Urinary bladder (tissue), 4 donors: ENCODE measurements around the gene ZNF670. TPM values are rescaled to one million over a fixed set of nuclear protein-coding genes. Genes with fewer than 3 reads are reported as not detected.
A peak's percentile ranks its signal among the peaks of the same experiment; 100 is the strongest.

ENCODE experiments used
- DNase-seq: peaks from one replicate; pipeline ENCODE4 v3.0.0-alpha.2; 2015; ENCODE audit errors: extremely low spot score
- H3K27ac ChIP-seq: one replicate; pipeline ENCODE4 v1.5.1; 2013; ENCODE audit warnings: low read depth, mild to moderate bottlenecking, moderate library complexity
- H3K36me3 ChIP-seq: one replicate; pipeline ENCODE4 v1.6.1; 2013; ENCODE audit warnings: mild to moderate bottlenecking, moderate library complexity; ENCODE audit not compliant: insufficient read depth
- H3K4me1 ChIP-seq: one replicate; pipeline ENCODE4 v1.6.1; 2013; ENCODE audit warnings: mild to moderate bottlenecking, moderate library complexity; ENCODE audit not compliant: insufficient read depth
- H3K4me3 ChIP-seq: one replicate; pipeline ENCODE4 v1.5.1; 2013; ENCODE audit warnings: low read depth, low read length
- WGBS: extraction: QIAGEN DNeasy Blood & Tissue Kit; methylation state at CpG from one replicate; pipeline ENCODE4 v1.1.7; 2013; 5-methylcytosine and 5-hydroxymethylcytosine counted together
- polyA plus RNA-seq: library from polyadenylated mRNA; stranded (reverse); fragments of 200-250 nt; gene quantifications from one replicate; pipeline ENCODE4 v1.2.3, GENCODE V29; 2013
- total RNA-seq: library from RNA; depleted of rRNA; stranded (reverse); fragments of >200 nt; gene quantifications from one replicate; pipeline ENCODE4 v1.2.3, GENCODE V29; 2014
- donor health status: healthy with polysubstance abuse.
- donor health status: healthy.

Gene ZNF670
- total and polyA plus RNA-seq, 2 donors = 3.0 to 8.7 TPM

- Histone ChIP-seq H3K36me3 (no peaks in the 10 kb centered on the region), H3K4me3 (no peak overlapping the region), H3K4me1 (no peaks in the 10 kb centered on the region), H3K27ac (no peak overlapping the region)
- 70% methylated on average over 5 of the region's 5 CpGs for WGBS
- no peak for DNase-seq
These were observed 34.5 kb upstream of the ZNF670 start for GRCh38 chr1:247113094-247113497.

DNA sequence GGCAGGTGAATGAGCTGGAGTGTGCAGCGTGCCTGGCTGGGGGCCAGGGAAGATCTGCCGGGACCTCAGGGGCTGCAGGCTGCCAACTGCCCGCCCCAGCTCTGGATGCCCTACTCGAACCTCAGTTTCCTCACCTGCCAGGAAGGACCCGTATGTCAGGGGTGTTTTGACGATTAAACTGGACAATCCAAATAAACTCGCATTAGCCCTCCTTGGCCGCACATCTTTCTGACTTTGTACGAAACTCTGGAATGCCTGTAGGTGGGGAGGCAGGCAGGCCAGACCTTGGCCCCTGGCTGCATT, 33.8 kb upstream of the ZNF670 start:
- Histone ChIP-seq H3K36me3 (no peaks in the 10 kb centered on the region), H3K27ac (no peak overlapping the region), H3K4me3 (peak overlapping the region; percentile 82), H3K4me1 (no peaks in the 10 kb centered on the region)
- no peak for DNase-seq
- WGBS = 40% methylated on average over 9 of the region's 9 CpGs

DNA sequence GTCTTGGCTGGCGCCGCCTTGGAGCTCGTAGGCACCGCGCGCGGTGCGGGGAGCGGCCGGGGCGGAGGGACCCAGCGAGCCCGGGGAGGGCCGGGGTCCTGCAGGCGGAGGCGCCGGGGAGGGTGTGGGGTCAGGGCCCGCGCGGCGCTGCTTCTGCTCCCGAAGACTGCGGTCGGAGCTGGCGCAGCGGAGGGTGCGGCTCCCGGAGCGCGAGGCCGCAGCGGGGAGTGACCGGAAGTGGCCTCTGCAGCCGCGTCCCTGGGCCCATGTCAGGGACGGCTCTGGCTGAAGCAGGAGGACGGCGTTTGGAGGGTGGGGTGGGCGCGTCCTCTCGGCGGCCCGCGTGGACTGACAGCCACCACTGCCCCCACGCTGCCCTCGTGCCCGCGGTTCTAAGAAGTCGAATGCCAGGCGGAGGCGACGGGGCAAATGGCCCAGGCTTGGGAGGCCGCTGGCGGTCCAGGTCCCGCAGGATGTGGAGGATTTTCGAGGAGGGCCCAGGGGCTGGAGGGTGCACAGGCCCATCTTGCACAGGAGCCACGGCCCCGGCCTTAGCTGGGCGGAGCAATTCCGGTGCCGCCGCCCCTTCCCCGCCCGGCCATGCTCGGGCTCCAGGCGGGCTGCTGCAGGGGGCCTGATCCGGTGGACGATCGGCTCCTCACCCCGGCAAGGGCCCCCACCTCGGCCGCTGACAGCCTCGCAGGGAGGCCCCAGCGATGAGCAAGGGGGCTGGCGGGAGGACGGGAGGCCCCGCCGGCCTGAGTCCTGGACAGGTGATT, 33.3 kb upstream of the ZNF670 start:
- DNase-seq = no peak
- Histone ChIP-seq H3K4me3 (peak overlapping the region; percentile 82), H3K27ac (peak overlapping the region; percentile 81), H3K36me3 (no peaks in the 10 kb centered on the region), H3K4me1 (no peaks in the 10 kb centered on the region)
- WGBS = 2% methylated on average over 78 of the region's 78 CpGs

- DNase-seq = no peak
- whole genome bisulfite sequencing = 2% methylated on average over 62 of the region's 62 CpGs
- no peaks in the 10 kb centered on the region for H3K4me1 ChIP-seq
- no peaks in the 10 kb centered on the region for H3K36me3 ChIP-seq
- peak overlapping the region; percentile 81 for H3K27ac ChIP-seq
- peak overlapping the region; percentile 82 for H3K4me3 ChIP-seq
These were observed 32.7 kb upstream of the ZNF670 start for GRCh38 chr1:247111259-247111699.

GRCh38 chr1:247110627-247111258, 32.1 kb upstream of the ZNF670 start:
- 18% methylated on average over 30 of the region's 30 CpGs for WGBS
- no peaks in the 10 kb centered on the region for H3K36me3 ChIP-seq
- H3K27ac ChIP-seq = peak overlapping the region; percentile 81
- DNase-seq = no peak
- H3K4me1 ChIP-seq = no peaks in the 10 kb centered on the region
- peak overlapping the region; percentile 82 for H3K4me3 ChIP-seq

GRCh38 chr1:247107694-247108093, 29.1 kb upstream of the ZNF670 start:
- Histone ChIP-seq H3K4me1 (no peaks in the 10 kb centered on the region), H3K27ac (no peak overlapping the region), H3K36me3 (no peaks in the 10 kb centered on the region), H3K4me3 (no peak overlapping the region)
- DNase-seq = no peak
- 84% methylated on average over 7 of the region's 7 CpGs for whole genome bisulfite sequencing

GRCh38 chr1:247105966-247106365, 27.4 kb upstream of the ZNF670 start:
- no peaks in the 10 kb centered on the region for H3K36me3 ChIP-seq

DNA sequence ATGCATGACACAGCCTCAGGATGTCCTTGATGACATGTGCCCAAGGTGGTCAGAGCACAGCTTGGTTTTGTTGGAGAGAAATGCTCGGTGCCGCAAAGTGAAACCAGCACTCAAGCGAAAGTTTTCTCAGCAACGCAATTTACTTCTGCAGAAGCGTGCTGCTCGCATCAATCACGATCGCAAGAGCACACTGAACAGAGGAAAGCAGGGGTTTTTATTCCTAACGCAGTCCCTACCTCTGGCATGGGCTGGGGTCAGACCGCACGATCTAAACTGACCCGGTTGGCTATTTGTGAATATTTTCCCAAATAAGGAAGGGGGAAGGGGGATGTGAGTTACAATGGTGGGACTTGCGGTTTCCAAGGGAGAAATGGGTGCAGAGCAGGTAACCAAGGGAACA, 26.4 kb upstream of the ZNF670 start:
- no peak for DNase-seq
- H3K27ac ChIP-seq = no peak overlapping the region
- H3K4me1 ChIP-seq = no peaks in the 10 kb centered on the region
- H3K4me3 ChIP-seq = peak overlapping the region; percentile 85
- peaks cover 6% of the 10 kb centered on the region for H3K36me3 ChIP-seq
- 77% methylated on average over 13 of the region's 13 CpGs for WGBS

More at GRCh38 chr1:247105966-247106365, 27.4 kb upstream of the ZNF670 start:
- DNase-seq = no peak
- H3K4me1 ChIP-seq = no peaks in the 10 kb centered on the region
- H3K4me3 ChIP-seq = no peak overlapping the region
- 86% methylated on average over 15 of the region's 15 CpGs for WGBS
- no peak overlapping the region for H3K27ac ChIP-seq

DNA sequence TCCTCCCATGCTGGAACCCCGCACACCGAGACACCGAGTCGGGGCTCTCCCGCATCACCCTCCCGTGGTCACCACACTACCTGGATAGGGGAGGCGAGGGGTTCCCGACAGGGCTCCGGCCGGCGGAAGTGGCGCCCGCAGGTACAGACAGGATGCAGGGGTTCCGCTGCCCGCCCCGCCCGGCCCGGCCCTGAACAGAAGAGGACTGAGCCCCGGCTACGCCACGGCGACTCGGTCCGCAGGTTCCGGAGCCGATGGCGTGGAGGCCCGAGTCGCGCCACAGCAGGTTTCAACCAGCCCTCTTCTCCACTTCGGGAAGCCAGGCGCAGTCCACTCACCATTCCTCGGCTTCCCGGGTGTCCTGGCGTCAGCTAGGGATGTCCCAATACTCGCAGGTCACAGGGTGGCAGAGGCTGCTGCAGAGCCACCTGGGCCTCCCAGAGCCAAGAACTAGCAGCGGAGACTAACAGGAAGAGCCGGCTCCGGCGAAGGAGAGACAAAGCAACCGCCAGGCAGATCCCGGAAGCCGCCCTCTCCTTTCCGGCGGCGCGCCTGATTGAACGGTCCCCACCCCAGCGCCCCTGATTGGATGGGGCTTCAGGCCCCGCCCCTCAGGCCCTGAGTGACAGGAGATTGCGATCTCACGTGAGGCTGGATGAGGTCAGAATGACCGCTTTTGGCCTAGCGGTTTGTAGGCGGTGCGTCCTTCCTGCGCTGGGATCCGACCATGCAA, 25.4 kb upstream of the ZNF670 start, which contains the start of gene ZNF669:
ZNF669 (minus strand) TSS at position 498 of the 733 bp plus-strand sequence; CDS start at position 341, 157 bp downstream.
- Histone ChIP-seq H3K27ac (peak within 1 kb of the TSS; percentile 87), H3K36me3 (peaks cover 6% of the 10 kb centered on the region), H3K4me3 (peak within 1 kb of the TSS; percentile 85), H3K4me1 (no peaks in the 10 kb centered on the region)
- DNase-seq = peak; percentile 92
- WGBS = under 1% methylated on average over 58 of the region's 58 CpGs

GRCh38 chr1:247102381-247102780, 23.8 kb upstream of the ZNF670 start:
- Histone ChIP-seq H3K4me1 (no peaks in the 10 kb centered on the region), H3K27ac (no peak overlapping the region), H3K4me3 (no peak overlapping the region), H3K36me3 (peaks cover 6% of the 10 kb centered on the region)
- 100% methylated on average over 1 of the region's 1 CpG for WGBS
- no peak for DNase-seq

GRCh38 chr1:247100676-247101279, 22.2 kb upstream of the ZNF670 start:
- 95% methylated on average over 9 of the region's 9 CpGs for WGBS

DNA sequence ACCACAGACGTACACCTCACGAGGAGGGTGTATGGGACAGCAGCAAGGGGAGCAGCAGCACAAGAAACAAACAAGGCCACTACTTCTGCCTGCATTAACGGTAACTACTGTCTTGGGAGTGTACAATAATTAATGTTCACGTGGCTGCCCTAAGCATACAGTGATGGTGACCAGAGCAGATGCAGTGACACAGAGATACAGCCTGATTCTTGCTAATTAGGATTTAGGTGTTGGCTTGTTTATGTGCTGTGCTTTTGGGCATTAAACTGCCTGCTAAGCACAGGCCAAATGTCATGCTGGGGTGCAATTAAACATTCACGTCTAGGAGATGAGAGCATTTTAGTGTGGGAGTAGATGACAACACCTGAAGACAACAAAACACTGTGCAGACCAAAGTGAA, 18.3 kb upstream of the ZNF670 start:
- no peak overlapping the region for H3K27ac ChIP-seq
- H3K36me3 ChIP-seq = peaks cover 6% of the 10 kb centered on the region
- no peak overlapping the region for H3K4me3 ChIP-seq
- WGBS = 83% methylated on average over 5 of the region's 5 CpGs
- H3K4me1 ChIP-seq = no peaks in the 10 kb centered on the region
- DNase-seq = no peak

More at GRCh38 chr1:247100676-247101279, 22.2 kb upstream of the ZNF670 start:
- Histone ChIP-seq H3K36me3 (peaks cover 6% of the 10 kb centered on the region), H3K4me1 (no peaks in the 10 kb centered on the region), H3K27ac (no peak overlapping the region), H3K4me3 (no peak overlapping the region)
- no peak for DNase-seq

DNA sequence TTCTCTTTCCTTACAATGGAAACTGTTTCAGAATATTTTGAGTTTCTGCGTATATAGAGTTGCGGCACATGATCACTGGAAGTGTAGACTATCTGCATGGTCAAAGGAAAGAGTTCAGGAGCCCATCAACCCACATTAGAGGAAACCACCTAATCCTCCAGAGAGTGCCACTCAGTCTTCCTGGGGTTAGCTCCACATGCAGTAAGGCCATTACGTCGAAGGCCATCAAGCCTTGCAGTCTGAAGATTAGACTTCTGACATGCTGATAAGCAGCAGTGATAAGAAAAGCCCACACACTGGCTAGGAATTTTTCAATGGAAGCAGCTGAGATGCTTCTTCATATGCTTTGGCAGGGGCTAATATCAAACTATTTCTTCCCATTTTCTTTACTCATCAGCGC, 17.9 kb upstream of the ZNF670 start:
- 85% methylated on average over 5 of the region's 5 CpGs for WGBS
- H3K36me3 ChIP-seq = peaks cover 6% of the 10 kb centered on the region
- H3K4me3 ChIP-seq = no peak overlapping the region
- H3K4me1 ChIP-seq = no peaks in the 10 kb centered on the region
- no peak overlapping the region for H3K27ac ChIP-seq
- no peak for DNase-seq
